Measurements from ENCODE around the gene COL1A1.
A peak's percentile ranks its signal among the peaks of the same experiment; 100 is the strongest.

Gene COL1A1

DNA sequence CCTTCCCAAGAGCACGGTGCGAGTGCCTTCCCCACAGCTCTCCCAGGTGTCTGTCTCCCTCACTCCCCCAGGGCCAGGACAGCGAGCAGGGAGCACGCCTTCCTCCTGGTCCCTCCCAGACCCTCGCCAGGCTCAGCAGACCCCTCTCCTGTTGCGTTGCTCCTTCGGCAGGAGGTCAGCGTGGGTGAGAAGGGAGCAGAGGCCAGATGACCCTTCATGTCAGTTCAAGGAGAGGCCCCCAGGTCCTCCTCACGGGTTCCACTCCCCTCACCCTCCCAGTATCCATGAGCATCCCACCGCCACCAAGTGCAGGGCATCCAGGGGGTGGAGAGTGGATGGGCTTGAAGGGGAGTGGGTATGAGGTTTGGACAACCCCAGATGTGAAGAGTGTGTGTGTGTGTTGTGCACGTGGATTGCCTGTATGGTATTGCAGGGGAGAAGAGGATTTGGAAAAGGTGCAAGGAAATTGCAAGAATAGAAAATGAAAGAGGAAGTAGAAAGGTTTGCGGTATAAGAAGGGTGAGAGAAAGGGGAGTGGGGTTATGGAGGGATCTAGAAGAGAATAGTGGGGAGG is 17.9 kb downstream of the COL1A1 start:
- peaks cover 0 to 48% of the 10 kb centered on the region in 2 donors for H3K4me1 ChIP-seq (ENCODE audit: control insufficient read depth in 1 of 2, insufficient read depth in 2 of 2, low read length in 2 of 2)
- H3K4me3 ChIP-seq (ENCODE audit: low read depth in 1 of 2, low read length in 2 of 2): peak overlapping the region; percentile 1 to 24
- H3K27ac ChIP-seq (ENCODE audit: low read length): no peak overlapping the region
- no peaks in the 10 kb centered on the region for H3K27me3 ChIP-seq (ENCODE audit: low read depth, low read length)
- H3K9me3 ChIP-seq (ENCODE audit: control insufficient read depth in 1 of 2, low read length in 2 of 2): no peaks in the 10 kb centered on the region
- peaks cover 20 to 34% of the 10 kb centered on the region in 2 donors for H3K36me3 ChIP-seq (ENCODE audit: control insufficient read depth in 1 of 2, insufficient read depth in 2 of 2, low read length in 2 of 2)

GRCh38 chr17:50182783-50183420 is 18.5 kb downstream of the COL1A1 start:
- Histone ChIP-seq H3K9me3 (ENCODE audit: control insufficient read depth in 1 of 2, low read length in 2 of 2) (no peaks in the 10 kb centered on the region), H3K36me3 (ENCODE audit: control insufficient read depth in 1 of 2, insufficient read depth in 2 of 2, low read length in 2 of 2) (peaks cover 16 to 28% of the 10 kb centered on the region in 2 donors), H3K4me3 (ENCODE audit: low read depth in 1 of 2, low read length in 2 of 2) (no peak overlapping the region), H3K27me3 (ENCODE audit: low read depth, low read length) (no peaks in the 10 kb centered on the region), H3K27ac (ENCODE audit: low read length) (no peak overlapping the region), H3K4me1 (ENCODE audit: control insufficient read depth in 1 of 2, insufficient read depth in 2 of 2, low read length in 2 of 2) (peaks cover 0 to 48% of the 10 kb centered on the region in 2 donors)

- H3K36me3 ChIP-seq (ENCODE audit: control insufficient read depth in 1 of 2, insufficient read depth in 2 of 2, low read length in 2 of 2): peaks cover 6 to 19% of the 10 kb centered on the region in 2 donors
- no peak overlapping the region for H3K4me3 ChIP-seq (ENCODE audit: low read depth in 1 of 2, low read length in 2 of 2)
- H3K4me1 ChIP-seq (ENCODE audit: control insufficient read depth in 1 of 2, insufficient read depth in 2 of 2, low read length in 2 of 2): peaks cover 0 to 56% of the 10 kb centered on the region in 2 donors
- no peak overlapping the region for H3K27ac ChIP-seq (ENCODE audit: low read length)
- no peaks in the 10 kb centered on the region for H3K9me3 ChIP-seq (ENCODE audit: control insufficient read depth in 1 of 2, low read length in 2 of 2)
- no peaks in the 10 kb centered on the region for H3K27me3 ChIP-seq (ENCODE audit: low read depth, low read length)
Measured at GRCh38 chr17:50181591-50182560, 19.6 kb downstream of the COL1A1 start.

GRCh38 chr17:50181144-50181543 is 20.3 kb downstream of the COL1A1 start:
- no peaks in the 10 kb centered on the region for H3K27me3 ChIP-seq (ENCODE audit: low read depth, low read length)
- peaks cover 5 to 12% of the 10 kb centered on the region in 2 donors for H3K36me3 ChIP-seq (ENCODE audit: control insufficient read depth in 1 of 2, insufficient read depth in 2 of 2, low read length in 2 of 2)
- H3K4me3 ChIP-seq (ENCODE audit: low read depth in 1 of 2, low read length in 2 of 2): no peak overlapping the region
- no peaks in the 10 kb centered on the region for H3K9me3 ChIP-seq (ENCODE audit: control insufficient read depth in 1 of 2, low read length in 2 of 2)
- no peak overlapping the region for H3K27ac ChIP-seq (ENCODE audit: low read length)
- H3K4me1 ChIP-seq (ENCODE audit: control insufficient read depth in 1 of 2, insufficient read depth in 2 of 2, low read length in 2 of 2): peaks cover 0 to 59% of the 10 kb centered on the region in 2 donors

DNA sequence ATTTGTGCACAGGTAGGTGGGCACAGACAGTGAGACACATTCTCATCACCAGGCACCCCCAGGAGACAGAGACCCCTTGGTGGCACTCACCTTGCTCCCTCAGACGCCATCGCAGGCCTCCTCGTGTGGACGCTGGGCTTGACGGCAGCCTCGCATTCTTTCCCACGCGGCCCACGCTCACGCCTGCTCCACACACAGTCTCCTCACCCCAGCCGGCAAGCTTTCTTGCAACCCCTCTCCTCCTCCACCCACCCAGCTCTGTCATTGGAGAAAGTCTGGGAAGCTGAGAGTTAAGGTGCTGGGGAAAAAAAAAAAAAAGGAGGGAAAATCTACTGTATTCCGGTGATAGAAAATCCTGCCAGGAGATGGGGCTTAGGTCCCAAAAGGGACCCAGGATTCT is 20.8 kb downstream of the COL1A1 start:
- Histone ChIP-seq H3K4me1 (ENCODE audit: control insufficient read depth in 1 of 2, insufficient read depth in 2 of 2, low read length in 2 of 2) (peaks cover 5 to 59% of the 10 kb centered on the region in 2 donors), H3K36me3 (ENCODE audit: control insufficient read depth in 1 of 2, insufficient read depth in 2 of 2, low read length in 2 of 2) (peaks cover 4 to 6% of the 10 kb centered on the region in 2 donors), H3K27ac (ENCODE audit: low read length) (no peak overlapping the region), H3K27me3 (ENCODE audit: low read depth, low read length) (no peaks in the 10 kb centered on the region), H3K4me3 (ENCODE audit: low read depth in 1 of 2, low read length in 2 of 2) (no peak overlapping the region), H3K9me3 (ENCODE audit: control insufficient read depth in 1 of 2, low read length in 2 of 2) (no peaks in the 10 kb centered on the region)

- no peaks in the 10 kb centered on the region for H3K9me3 ChIP-seq (ENCODE audit: control insufficient read depth in 1 of 2, low read length in 2 of 2)
- H3K27me3 ChIP-seq (ENCODE audit: low read depth, low read length): no peaks in the 10 kb centered on the region
- peaks cover 0 to 4% of the 10 kb centered on the region in 2 donors for H3K36me3 ChIP-seq (ENCODE audit: control insufficient read depth in 1 of 2, insufficient read depth in 2 of 2, low read length in 2 of 2)
- peaks cover 6 to 59% of the 10 kb centered on the region in 2 donors for H3K4me1 ChIP-seq (ENCODE audit: control insufficient read depth in 1 of 2, insufficient read depth in 2 of 2, low read length in 2 of 2)
- no peak overlapping the region for H3K4me3 ChIP-seq (ENCODE audit: low read depth in 1 of 2, low read length in 2 of 2)
- H3K27ac ChIP-seq (ENCODE audit: low read length): no peak overlapping the region
Measured at GRCh38 chr17:50180111-50180510, 21.3 kb downstream of the COL1A1 start.

DNA sequence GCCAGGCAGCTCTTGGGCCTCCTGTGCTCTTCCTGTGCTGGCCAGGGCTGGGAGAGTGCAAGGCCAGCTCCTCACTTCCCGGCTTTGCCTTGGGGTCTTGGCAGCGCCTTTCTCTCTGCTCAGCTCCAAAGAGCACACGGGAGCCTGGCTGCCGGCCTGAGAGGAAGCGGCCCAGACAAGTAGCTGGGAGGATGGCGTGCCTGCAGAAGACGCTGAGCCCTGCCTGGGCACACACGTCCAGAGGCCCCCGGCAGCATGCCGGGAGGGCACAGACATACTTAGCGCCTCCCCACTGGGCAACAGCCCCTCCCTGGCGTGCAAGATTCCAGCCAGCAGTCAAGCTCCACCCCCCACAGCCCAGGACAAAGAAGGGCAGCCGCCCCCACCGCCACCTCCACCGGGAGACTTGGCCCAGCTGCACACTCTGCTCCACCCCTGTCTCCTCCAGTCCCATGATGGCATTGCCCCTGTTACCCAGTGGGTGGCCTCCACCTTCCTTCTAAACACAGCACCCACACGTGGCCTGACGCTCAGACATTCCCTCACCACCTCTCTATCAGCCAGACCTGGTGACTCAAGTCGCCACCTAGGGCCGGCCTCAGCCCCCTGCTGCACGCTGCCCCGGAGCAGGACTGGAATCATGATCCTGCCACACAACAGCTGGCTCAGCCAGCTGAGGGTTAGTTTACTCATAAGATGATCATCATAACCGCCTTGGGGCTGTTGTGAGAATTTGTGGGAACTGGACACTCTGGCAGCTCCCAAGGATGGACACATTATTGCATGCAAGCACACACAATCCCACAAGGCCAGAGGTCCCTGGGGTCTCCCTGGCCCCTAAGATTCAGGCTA is 23.2 kb downstream of the COL1A1 start:
- peaks cover 9 to 48% of the 10 kb centered on the region in 2 donors for H3K4me1 ChIP-seq (ENCODE audit: control insufficient read depth in 1 of 2, insufficient read depth in 2 of 2, low read length in 2 of 2)
- no peaks in the 10 kb centered on the region for H3K36me3 ChIP-seq (ENCODE audit: control insufficient read depth in 1 of 2, insufficient read depth in 2 of 2, low read length in 2 of 2)
- no peaks in the 10 kb centered on the region for H3K27me3 ChIP-seq (ENCODE audit: low read depth, low read length)
- no peak overlapping the region for H3K27ac ChIP-seq (ENCODE audit: low read length)
- H3K4me3 ChIP-seq (ENCODE audit: low read depth in 1 of 2, low read length in 2 of 2): peak overlapping the region; percentile 16 to 29
- no peaks in the 10 kb centered on the region for H3K9me3 ChIP-seq (ENCODE audit: control insufficient read depth in 1 of 2, low read length in 2 of 2)

GRCh38 chr17:50177476-50177875 is 24.0 kb downstream of the COL1A1 start:
- H3K27ac ChIP-seq (ENCODE audit: low read length): no peak overlapping the region
- H3K36me3 ChIP-seq (ENCODE audit: control insufficient read depth in 1 of 2, insufficient read depth in 2 of 2, low read length in 2 of 2): no peaks in the 10 kb centered on the region
- H3K27me3 ChIP-seq (ENCODE audit: low read depth, low read length): no peaks in the 10 kb centered on the region
- peak overlapping the region in 1 of 2 donors; percentile 29 for H3K4me3 ChIP-seq (ENCODE audit: low read depth in 1 of 2, low read length in 2 of 2)
- peaks cover 12 to 52% of the 10 kb centered on the region in 2 donors for H3K4me1 ChIP-seq (ENCODE audit: control insufficient read depth in 1 of 2, insufficient read depth in 2 of 2, low read length in 2 of 2)
- H3K9me3 ChIP-seq (ENCODE audit: control insufficient read depth in 1 of 2, low read length in 2 of 2): no peaks in the 10 kb centered on the region

- no peaks in the 10 kb centered on the region for H3K27me3 ChIP-seq (ENCODE audit: low read depth, low read length)
- no peaks in the 10 kb centered on the region for H3K9me3 ChIP-seq (ENCODE audit: control insufficient read depth in 1 of 2, low read length in 2 of 2)
- peaks cover 12 to 49% of the 10 kb centered on the region in 2 donors for H3K4me1 ChIP-seq (ENCODE audit: control insufficient read depth in 1 of 2, insufficient read depth in 2 of 2, low read length in 2 of 2)
- H3K36me3 ChIP-seq (ENCODE audit: control insufficient read depth in 1 of 2, insufficient read depth in 2 of 2, low read length in 2 of 2): no peaks in the 10 kb centered on the region
- H3K27ac ChIP-seq (ENCODE audit: low read length): no peak overlapping the region
- H3K4me3 ChIP-seq (ENCODE audit: low read depth in 1 of 2, low read length in 2 of 2): no peak overlapping the region
Measured at GRCh38 chr17:50176559-50177357, 24.7 kb downstream of the COL1A1 start.
